ENCODE data around the gene MPV17L2.

DNA sequence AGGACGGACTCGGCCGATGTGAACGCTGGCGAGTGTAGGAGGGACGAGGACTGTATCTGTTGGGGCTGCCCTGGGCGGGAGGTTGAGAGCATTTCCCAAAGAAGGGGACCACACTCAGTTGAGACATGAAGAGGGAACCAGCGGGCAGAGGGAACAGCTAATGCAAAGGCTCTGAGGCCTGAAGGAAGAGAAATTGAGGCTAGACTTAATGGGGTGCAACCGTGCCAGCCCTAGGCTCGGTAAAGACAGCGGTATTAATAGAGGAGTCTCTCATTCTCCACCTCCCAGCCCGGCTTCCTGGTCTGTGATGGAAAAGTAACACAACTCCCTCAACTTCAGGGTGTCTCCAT lies 1.1 kb downstream of the MPV17L2 start:
- TF ChIP-seq, protein P1, sequence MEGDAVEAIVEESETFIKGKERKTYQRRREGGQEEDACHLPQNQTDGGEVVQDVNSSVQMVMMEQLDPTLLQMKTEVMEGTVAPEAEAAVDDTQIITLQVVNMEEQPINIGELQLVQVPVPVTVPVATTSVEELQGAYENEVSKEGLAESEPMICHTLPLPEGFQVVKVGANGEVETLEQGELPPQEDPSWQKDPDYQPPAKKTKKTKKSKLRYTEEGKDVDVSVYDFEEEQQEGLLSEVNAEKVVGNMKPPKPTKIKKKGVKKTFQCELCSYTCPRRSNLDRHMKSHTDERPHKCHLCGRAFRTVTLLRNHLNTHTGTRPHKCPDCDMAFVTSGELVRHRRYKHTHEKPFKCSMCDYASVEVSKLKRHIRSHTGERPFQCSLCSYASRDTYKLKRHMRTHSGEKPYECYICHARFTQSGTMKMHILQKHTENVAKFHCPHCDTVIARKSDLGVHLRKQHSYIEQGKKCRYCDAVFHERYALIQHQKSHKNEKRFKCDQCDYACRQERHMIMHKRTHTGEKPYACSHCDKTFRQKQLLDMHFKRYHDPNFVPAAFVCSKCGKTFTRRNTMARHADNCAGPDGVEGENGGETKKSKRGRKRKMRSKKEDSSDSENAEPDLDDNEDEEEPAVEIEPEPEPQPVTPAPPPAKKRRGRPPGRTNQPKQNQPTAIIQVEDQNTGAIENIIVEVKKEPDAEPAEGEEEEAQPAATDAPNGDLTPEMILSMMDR (IDR thresholded peaks at IDR 0.05; ENCODE audit: low read length), result no peak
- no peak for TF ChIP-seq EZH2 (optimal IDR thresholded peaks at IDR 0.05; ENCODE audit: low read depth, low read length)

Data from MM.1S (cell line).